SH-SY5Y (cell line): ENCODE data around the gene RSPH1.

Experiments used
- GATA2 ChIP-seq: IDR thresholded peaks from 2 replicates; pipeline ENCODE4 v1.6.1; 2011; ENCODE audit warnings: mild to moderate bottlenecking, low read depth, low read length
- GATA3 ChIP-seq: IDR thresholded peaks from 2 replicates; pipeline ENCODE4 v1.6.1; 2011; ENCODE audit warnings: low read depth, mild to moderate bottlenecking, low read length, moderate library complexity

- no peak for TF ChIP-seq GATA2
- TF ChIP-seq GATA3, result no peak
Observed at GRCh38 chr21:42522771-42523170, 26.7 kb upstream of the RSPH1 start.
